GM21447 (cell line): ENCODE measurements around the gene RELN.
A peak's percentile ranks its signal among the peaks of the same experiment; 100 is the strongest.
"Not testable (repeated sequence)": the region's sequence is repeated elsewhere in the genome, so short reads cannot be mapped to it uniquely, and the experiment has no call there.

ENCODE experiments used
- ATAC-seq: cut with Tn5 transposase; IDR thresholded peaks from one replicate; pipeline ENCODE4 v1.9.1; 2021; ENCODE audit not compliant: unreplicated experiment

RELN gene

GRCh38 chr7:103857435-103857834 lies 132.0 kb downstream of the RELN start:
- no peak for ATAC-seq

GRCh38 chr7:103856929-103857328 lies 132.5 kb downstream of the RELN start:
- no peak for ATAC-seq

DNA sequence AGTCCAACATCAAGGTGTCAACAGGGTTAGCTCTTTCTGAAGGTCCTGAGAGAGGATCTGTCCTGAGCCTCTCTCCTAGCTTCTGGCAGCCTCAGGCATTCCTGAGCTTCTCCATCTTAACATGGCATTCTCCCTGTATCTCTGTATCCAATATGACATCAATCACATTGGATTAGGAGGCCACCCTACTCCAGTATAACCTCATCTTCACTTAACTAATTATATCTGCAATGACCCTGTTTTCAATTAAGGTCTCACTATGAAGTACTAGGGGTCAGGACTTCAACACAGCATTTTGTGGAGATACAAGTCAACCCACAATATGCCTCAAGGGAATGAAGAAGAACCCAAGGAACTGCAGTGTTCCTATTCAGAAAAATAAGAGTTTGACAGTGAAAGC lies 133.8 kb downstream of the RELN start:
- ATAC-seq: no peak

- no peak for ATAC-seq
These were observed 134.8 kb downstream of the RELN start for GRCh38 chr7:103854611-103855010.

GRCh38 chr7:103851357-103851756 lies 138.1 kb downstream of the RELN start:
- ATAC-seq: no peak

- ATAC-seq: no peak
These were observed 145.6 kb downstream of the RELN start for GRCh38 chr7:103843689-103844480.

DNA sequence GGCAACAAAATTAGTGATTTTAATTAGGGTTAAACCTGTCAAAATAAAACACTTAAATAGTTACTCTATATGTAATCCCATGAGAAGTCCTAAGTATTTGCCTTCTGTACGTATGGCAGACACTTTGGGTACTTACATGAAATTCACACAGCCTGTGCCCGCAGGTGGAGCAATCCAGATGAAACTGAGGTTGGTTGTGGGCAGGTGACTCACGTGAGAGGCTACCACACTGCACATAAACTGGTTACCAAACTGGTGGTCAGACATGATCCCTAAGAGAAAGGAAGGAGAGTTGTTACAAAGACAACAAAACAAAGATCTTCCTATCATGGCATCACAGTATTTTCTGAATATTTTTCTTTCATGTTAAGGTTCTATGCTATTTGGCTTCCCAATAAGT lies 156.1 kb downstream of the RELN start:
- no peak for ATAC-seq

- no peak for ATAC-seq
These were observed 157.0 kb downstream of the RELN start for GRCh38 chr7:103832438-103832837.

GRCh38 chr7:103824251-103824650 lies 165.2 kb downstream of the RELN start:
- no peak for ATAC-seq

DNA sequence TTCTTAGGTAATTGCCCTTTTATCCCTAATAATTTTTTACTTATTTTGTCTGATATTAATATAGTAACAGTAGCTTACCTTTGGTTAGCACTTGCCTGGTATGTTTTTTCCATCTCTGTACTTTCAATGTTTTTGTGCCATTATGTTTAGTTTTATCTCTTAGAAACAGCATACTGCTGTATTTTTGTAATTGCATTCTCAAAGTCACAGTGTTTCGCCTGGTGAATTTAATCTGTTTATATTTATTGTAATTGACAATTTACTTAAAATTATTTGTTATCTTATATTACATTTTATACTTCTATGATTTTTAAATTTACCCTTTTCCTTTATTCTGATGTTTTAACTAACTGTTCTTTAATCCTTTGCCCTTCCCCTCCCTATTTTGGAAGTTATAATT lies 166.4 kb downstream of the RELN start:
- no peak for ATAC-seq

DNA sequence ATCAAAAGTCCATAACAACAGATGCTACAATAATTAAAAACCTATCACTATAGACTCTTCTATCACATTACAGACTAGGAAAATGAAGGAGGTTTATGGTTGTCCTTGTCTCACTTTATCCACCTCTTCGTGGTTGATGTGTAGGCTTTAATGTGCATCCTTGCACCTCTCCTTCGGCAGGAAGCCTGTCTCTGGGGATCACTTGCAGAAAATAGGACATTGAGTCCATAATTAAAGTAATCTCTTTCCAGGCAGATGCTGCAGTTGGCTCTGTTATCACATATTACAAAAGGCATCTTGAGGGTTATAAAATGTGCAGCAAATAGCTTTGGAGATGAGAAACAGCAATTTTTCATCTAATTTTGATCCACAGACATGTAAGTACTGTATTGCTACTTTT lies 168.4 kb downstream of the RELN start:
- no peak for ATAC-seq

DNA sequence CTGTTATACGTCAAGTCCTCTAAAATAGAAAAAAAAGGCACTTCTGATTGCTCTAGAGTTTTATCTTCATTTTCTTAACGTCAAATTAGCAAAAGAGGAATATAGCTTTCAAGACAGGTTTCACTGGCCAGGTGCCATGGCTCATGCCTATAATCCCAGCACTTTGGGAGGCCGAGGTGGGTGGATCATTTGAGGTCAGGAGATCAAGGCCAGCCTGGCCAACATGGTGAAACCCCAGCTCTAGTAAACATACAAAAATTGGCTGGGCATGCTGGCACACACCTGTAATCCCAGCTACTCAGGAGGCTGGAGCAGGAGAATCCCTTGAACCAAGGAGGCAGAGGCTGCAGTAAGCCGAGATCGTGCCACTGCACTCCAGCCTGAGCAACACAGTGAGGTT lies 173.5 kb downstream of the RELN start:
- not testable (repeated sequence) for ATAC-seq

DNA sequence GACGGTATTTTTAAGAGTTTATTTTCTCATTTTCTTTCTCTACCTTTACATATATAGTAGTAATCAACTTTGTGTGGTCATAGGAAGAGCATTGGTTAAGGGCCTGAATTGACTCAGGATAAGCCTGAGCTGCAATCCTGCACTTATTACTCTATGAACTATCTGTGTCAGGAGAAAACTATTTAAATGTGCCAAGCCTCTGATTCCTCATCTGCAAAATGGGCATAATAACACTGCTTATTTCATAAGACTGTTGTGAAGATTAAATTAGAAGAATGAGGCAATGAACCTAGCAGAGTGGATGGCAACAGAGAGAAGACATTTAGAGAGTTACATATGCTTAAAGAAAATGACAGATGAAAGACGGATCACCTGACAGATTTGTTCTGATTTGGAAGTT lies 175.5 kb downstream of the RELN start:
- no peak for ATAC-seq

GRCh38 chr7:103811997-103812396 lies 177.5 kb downstream of the RELN start:
- peak; percentile 76 for ATAC-seq

GRCh38 chr7:103811290-103811689 lies 178.2 kb downstream of the RELN start:
- ATAC-seq: no peak

DNA sequence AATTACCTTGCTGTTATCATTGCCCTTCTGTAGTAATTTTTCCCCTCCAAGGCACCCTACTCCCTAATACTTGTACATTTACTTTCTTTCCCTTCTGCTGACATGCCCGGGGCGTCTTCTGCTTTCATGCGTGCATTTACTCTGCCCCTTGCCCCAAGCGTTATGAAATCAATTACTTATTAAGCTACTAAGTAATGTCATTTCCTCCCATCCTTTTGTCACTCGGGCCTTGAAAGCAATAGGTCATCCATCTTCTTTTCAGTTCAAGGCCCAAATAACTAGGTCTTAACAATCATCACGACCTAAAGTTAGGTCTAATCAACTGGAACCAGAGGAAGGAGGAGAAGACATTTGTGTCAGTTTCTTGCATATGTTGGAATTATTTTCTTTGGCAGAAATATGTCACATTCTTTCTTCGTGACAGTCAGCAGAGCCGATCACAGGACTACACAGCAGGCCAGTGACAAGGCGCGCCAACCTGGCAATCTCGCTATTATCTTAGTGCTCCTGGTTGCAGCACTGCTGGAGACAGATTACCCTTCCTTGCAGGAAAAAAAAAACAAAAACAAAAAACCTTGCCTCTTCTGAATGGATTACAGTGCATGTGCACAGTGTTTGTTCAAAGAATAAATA lies 179.2 kb downstream of the RELN start:
- ATAC-seq: no peak

DNA sequence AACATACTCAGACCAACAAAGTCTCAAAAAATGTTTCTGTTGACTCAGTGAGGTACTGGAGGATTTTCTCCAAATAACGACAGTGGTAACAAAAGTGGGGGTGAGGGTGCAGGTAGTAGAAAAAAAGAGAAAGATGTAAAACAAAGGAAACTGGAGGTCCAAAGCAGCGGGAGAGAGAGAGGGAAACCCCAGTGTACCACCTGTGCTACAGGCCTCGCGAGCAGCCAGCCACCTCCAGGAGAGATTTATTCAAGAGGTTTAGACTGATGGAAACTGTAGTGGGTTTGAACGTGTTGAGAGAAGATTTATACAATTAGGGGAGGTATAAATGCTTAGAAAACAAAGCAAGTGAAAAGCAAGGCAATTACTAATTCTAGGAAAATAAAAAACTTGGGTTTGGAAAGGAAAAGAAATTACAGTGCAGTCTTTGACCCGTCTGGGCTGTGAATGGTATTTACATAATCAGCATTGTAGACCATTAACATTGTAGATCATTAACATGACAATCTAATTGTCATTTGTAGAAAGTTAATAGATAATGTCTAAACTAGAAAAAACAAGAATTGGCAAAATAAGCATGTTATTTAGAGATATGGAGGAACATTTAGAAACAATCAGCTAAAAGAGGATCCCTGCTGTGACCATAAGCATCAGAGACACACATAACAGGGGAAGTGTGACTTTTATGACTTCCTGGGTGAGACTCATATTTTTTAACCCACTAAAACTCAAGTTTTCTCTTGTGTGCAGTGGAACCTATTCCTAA lies 180.0 kb downstream of the RELN start:
- no peak for ATAC-seq

DNA sequence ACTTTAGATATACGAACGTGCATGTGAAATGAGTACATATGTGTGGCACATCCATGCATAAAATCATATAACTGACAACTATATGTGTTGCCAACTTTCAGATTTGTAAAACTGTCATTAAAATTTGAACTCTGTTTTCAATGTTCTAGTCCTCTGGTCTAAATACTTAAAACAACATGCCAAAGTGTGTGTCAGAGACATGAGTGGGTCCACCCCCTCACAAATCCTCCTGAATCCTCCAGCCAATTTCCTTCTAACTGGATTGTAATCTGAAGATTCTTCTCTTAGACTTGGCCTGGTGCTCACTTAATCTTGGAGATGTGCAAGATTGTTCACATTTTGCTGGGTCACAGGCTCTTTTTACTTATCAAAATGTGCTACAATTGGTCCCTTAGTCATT lies 184.1 kb downstream of the RELN start:
- no peak for ATAC-seq

- ATAC-seq: no peak
These were observed 185.8 kb downstream of the RELN start for GRCh38 chr7:103803631-103804030.

GRCh38 chr7:103799298-103799697 lies 190.2 kb downstream of the RELN start:
- no peak for ATAC-seq

DNA sequence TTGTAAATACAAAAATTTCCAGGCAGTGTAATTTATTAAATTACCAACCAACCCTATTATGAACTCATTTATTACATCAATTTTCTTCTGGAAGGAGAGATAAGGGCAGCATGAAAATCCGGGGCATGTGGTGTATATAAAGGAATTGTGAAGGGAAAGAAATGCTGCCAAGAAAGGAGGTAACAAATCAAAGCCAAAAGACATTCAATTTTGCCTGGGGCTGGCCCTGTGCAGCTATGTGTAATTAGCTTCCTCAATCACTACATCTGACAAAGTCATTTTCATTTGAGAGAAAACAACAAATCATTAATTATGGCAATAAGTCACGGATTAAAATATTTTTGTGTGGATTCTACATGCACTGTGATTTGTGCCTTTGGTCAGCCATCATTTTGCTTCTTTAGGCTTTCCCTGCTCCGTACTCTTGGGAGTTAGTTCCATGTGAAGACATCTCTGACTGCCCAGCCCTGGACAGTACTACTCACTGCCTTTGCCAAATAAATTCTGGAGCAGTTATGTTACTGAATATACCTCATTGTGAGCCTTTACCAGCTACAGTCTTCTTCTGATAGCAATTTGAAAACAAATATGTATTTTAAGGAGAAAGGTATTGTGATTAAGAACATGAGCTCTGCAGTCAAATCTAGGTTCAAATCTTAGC lies 191.7 kb downstream of the RELN start:
- ATAC-seq: no peak
